ENCODE measurements around the gene CCR1.
"Not testable (repeated sequence)": the region's sequence is repeated elsewhere in the genome, so short reads cannot be mapped to it uniquely, and the experiment has no call there.

The CCR1 gene

GRCh38 chr3:46212101-46212500 is 4.0 kb upstream of the CCR1 start:
- DNase-seq (ENCODE audit: low read depth), result no peak

GRCh38 chr3:46209746-46210470 is 1.8 kb upstream of the CCR1 start:
- no peak for DNase-seq (ENCODE audit: low read depth)

- DNase-seq (ENCODE audit: low read depth), result no peak
Observed at GRCh38 chr3:46209053-46209452, 940 bp upstream of the CCR1 start.

DNA sequence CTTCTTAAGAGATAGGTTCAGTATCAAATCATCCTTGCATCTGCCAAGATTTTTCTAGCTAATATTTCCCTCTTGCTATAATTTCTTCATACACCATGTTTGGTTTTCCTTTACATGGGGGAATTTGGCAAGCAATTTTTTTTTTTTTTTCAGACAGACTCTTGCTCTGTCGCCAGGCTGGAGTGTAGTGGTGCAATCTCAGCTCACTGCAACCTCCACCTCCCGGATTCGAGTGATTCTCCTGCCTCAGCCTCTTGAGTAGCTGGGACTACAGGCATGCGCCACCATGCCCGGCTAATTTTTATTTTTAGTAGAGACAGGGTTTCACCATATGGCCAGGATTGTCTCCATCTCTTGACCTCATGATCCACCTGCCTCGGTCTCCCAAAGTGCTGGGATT is 599 bp downstream of the CCR1 start:
- not testable (repeated sequence) for DNase-seq (ENCODE audit: low read depth)

DNA sequence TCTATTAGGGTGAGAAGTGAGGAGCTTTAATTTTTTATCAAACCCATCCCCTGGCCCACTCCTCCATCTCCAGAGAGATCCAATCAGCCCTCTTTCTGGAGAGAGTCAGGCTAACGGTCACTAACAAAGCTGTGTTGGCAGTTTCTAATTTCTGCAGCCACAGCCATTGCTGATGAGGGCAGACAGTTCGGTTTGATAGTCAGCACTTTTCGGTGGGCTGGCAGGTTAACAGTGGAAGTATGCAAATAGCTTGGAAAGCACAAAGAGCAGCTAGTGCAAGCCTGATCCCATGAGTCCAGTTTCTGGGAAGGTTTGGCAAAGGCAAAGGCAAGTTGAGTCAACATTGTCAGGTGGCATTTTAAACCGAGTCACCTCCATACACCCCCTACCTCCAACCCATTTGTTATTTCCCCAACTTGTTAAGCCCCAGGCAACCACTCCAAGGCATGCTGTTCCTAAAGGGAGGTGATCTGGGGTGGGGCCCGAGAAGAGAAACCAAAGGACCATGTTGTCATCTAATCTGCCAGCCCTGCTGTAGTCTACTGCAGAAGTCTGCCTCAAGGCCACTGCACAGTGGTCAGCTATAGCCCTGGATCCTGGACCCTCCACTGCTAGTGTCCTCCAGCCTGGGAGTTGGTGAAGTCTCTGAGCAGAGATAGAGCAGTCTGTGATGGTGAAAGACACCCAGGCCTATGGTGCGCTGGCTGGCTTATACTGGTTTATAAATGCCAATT is 1.7 kb downstream of the CCR1 start:
- DNase-seq (ENCODE audit: low read depth), result no peak

- no peak for DNase-seq (ENCODE audit: low read depth)
Observed at GRCh38 chr3:46205286-46205960, 2.7 kb downstream of the CCR1 start.

GRCh38 chr3:46203681-46204080 is 4.4 kb downstream of the CCR1 start:
- DNase-seq (ENCODE audit: low read depth), result no peak

DNA sequence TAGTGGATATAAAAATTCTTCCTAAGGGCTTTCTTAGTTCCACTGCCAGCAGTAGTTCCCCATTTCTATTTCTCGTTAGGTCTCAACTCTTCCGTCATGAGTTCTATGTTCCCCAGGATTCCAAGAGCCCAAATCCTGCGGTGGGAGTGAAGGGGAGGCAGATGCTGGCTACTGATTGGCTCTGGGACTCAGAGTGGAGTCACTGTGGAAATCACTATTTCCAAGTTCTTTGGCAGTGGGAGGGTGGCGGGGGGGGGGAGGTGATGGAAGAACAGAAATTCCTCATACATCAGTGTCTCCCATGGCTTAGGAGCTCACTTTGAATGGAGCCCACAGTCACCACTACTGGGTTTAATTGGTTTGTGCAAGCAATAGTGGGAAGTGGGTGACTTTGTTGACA is 5.6 kb downstream of the CCR1 start:
- no peak for DNase-seq (ENCODE audit: low read depth)

GRCh38 chr3:46200790-46201189 is 7.3 kb downstream of the CCR1 start:
- DNase-seq (ENCODE audit: low read depth), result no peak

- no peak for DNase-seq (ENCODE audit: low read depth)
Observed at GRCh38 chr3:46200211-46200610, 7.9 kb downstream of the CCR1 start.

DNA sequence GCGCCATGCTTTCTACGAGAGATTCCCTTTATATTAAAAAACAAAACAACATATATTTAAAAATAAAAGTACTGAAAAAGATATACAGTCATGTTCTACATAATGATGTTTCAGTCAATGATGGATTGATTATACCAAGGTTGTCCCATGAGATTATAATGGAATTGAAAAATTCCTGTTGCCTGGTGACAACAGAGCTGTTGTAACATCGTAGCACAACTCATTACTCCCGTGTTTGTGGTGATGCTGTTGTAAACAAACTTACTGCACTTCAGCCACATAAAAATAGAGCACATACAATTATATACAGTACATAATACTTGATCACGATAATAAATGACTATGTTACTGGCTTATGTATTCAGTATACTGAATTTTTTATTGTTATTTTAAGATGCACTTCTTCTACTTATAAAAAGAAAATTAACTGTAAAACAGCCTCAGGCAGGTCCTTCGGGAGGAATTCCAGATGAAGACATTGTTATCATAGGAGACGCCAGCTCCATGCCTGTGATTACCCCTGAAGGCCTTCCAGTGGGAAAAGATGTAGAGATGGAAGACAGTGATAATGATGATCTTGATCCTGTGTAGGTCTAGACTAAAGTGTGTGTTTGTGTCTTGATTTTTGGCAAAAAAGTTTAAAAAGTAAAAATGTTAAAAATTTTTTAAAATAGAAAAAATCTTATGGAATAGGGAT is 11.7 kb downstream of the CCR1 start:
- DNase-seq (ENCODE audit: low read depth), result no peak

DNA sequence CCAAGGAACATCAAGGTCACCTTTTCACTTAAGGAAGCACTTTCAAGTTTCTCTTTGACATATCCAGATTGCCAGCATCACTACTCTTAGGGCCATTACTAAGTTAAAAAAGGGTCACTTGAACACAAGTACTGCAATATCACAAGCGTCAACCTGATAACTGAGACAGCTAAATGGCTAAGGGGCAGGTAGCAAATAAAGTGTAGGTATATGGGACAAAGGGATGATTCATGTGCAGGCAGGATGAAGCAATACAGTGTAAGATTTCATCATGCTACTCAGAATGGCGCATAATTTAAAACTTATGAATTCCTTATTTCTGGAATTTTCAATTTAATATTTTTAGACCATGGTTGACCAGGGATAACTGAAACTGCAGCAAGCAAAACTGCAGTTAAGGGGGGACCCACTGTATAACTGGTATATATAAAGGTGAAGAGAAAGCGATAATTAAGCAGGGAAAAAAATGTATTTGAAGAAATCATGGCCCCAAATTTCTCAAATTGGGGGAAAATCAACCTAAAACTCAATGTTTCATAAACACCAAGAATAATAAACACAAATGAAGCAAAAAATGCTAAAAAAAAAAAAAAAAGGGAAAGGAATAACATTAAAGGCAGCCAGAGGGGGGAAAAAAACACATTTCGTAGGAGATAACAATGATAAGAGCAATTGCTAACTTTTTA is 13.1 kb downstream of the CCR1 start:
- DNase-seq (ENCODE audit: low read depth), result no peak

GRCh38 chr3:46193436-46193835 is 14.7 kb downstream of the CCR1 start:
- DNase-seq (ENCODE audit: low read depth), result no peak

GRCh38 chr3:46192939-46193338 is 15.2 kb downstream of the CCR1 start:
- DNase-seq (ENCODE audit: low read depth), result no peak

DNA sequence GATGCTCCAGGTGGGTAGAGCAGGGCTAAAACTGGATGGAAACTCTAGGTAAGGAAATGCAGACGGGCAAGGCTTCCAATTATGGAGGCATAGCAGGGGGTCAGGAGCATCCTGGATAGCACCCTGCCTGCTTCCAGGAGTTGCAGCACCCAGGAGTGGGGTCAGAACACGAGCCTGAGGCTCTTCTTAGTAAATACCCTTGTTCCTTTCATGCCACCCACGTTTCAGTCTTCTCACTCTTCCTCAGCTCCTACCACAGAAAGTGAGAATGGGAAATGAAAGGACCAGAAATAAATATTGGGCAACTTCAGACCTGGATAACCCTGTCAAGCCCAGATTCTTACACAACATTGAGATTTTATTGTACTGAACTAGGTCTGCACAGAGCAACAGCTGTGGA is 16.4 kb downstream of the CCR1 start:
- DNase-seq (ENCODE audit: low read depth), result no peak

- DNase-seq (ENCODE audit: low read depth), result no peak
Observed at GRCh38 chr3:46188708-46189107, 19.4 kb downstream of the CCR1 start.

GRCh38 chr3:46187876-46188275 is 20.2 kb downstream of the CCR1 start:
- no peak for DNase-seq (ENCODE audit: low read depth)

GRCh38 chr3:46187341-46187700 is 20.8 kb downstream of the CCR1 start:
- DNase-seq (ENCODE audit: low read depth), result no peak

DNA sequence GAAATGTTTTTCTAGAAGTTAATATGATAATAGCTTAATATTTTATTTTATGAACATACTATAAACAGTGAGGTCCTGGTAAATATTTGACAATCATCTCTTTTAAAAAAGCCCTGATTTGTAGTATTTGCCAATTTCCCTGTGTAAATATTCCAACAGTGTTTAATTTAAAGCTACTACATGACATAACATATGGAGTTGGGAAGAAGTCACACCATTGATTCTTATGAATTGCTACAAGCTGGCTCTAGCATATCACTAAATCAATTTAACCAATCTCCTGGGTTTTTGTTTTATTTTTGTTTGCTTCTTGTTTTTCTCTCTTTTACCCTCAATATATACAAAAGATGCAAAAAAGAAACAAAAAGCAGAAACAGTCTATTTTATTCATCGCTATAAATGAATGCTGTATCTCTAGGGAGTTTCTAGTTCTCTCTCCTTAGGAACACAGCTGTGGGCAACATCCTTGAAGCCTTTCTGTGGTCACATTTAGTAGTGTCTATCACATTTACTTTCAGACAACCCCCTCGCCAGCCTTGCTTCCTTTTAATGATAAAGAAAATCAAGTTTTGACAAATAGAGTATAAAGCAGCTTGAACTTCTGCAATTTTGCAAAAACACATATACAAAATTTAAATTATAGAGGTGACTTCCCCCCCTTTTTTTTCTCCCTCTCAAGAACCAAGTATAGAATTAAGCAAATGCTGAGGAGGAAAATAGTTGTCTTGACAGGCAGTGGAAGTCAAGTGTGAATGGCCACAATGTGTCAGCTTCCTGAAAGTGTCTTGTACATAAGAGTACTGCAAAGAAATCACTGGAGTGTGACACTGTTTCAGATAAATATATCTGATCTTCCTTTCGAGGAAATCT is 21.4 kb downstream of the CCR1 start:
- DNase-seq (ENCODE audit: low read depth), result no peak

GRCh38 chr3:46184469-46184868 is 23.6 kb downstream of the CCR1 start:
- DNase-seq (ENCODE audit: low read depth), result no peak

- DNase-seq (ENCODE audit: low read depth), result no peak
Observed at GRCh38 chr3:46183330-46183729, 24.8 kb downstream of the CCR1 start.

Data from T follicular helper cell (primary cell).